Peyer's patch (tissue), 4 donors: Measurements from ENCODE around the gene MKRN2OS. TPM values are rescaled to one million over a fixed set of nuclear protein-coding genes. Genes with fewer than 3 reads are reported as not detected.

ENCODE experiments used
- DNase-seq, 3 donors: peaks; one replicate each; pipeline ENCODE4 v3.0.0-alpha.2; 2017 to 2019
- H3K27ac ChIP-seq, 4 donors: fragments of 200-600 bp; sonication (generic); one replicate each; pipeline ENCODE4 v1.5.1; 2016 to 2019
- H3K27me3 ChIP-seq, 2 donors: fragments of 200-600 bp; sonication (generic); one replicate each; pipeline ENCODE4 v1.5.1; 2019
- H3K36me3 ChIP-seq, 3 donors: fragments of 200-600 bp; sonication (generic); one replicate each; pipeline ENCODE4 v1.5.1; 2016 to 2019
- H3K4me1 ChIP-seq, 4 donors: fragments of 200-600 bp; sonication (generic); one replicate each; pipeline ENCODE4 v1.5.1; 2016 to 2019
- H3K4me3 ChIP-seq, 4 donors: fragments of 200-600 bp; sonication (generic); 1 replicate in 3 of 4; 2 replicates in 1 of 4; pipeline ENCODE4 v1.5.1; 2016 to 2019; ENCODE audit warnings: mild to moderate bottlenecking in 1 of 4
- H3K9me3 ChIP-seq, 4 donors: fragments of 200-600 bp; sonication (generic); one replicate each; pipeline ENCODE4 v1.5.1; 2016 to 2019; ENCODE audit warnings: mild to moderate bottlenecking in 1 of 4
- POLR2A ChIP-seq, 2 donors: fragments of 450-650 bp; IDR thresholded peaks; one replicate each; pipeline ENCODE4 v1.5.1; 2017; ENCODE audit warnings: antibody characterized with exemption in 2 of 2, mild to moderate bottlenecking in 2 of 2, moderate library complexity in 2 of 2
- small RNA-seq, 2 donors: library from RNA; depleted of rRNA; stranded (forward); fragments of <200 nt; gene quantifications; one replicate each; pipeline ENCODE3, GENCODE V24; 2016
- total RNA-seq, 4 donors: library from RNA; depleted of rRNA; stranded (reverse); fragments of >200 nt; gene quantifications; one replicate each; pipeline ENCODE4 v1.1.0, GENCODE V29; 2016
- TF ChIP-seq, protein P1 (sequence below), 6 experiments: fragments of 450-650 bp in 4 of 6; fragments of 200-600 bp in 2 of 6; sonication (generic) in 1 of 6; IDR thresholded peaks; one replicate each; pipeline ENCODE4 v1.5.1; 2017 to 2019; ENCODE audit warnings: antibody characterized with exemption in 6 of 6, mild to moderate bottlenecking in 3 of 6, moderate library complexity in 1 of 6

Gene MKRN2OS
- total RNA-seq, 4 donors from 2014 or later = 6.6 to 17.2 (median 9.6) TPM

DNA sequence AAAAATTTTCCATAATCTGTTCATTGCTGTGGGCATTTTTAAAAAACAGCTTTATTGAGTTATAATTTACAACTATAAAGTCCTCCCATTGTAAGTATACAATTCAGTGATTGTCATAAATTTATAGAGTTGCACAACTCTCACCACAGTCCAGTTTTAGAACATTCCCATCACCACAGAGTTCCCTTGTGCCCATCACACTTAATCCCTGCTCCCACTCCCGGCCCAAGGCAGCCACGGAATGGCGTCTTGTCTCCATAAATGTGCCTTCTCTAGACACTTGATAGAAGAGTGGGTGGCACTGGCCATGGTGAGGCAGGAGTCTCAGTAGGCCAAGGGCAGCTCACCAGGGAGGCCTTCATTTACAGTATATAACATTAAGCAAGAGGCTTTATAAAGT lies 54.8 kb downstream of the MKRN2OS start:
- Histone ChIP-seq H3K9me3 (no peaks in the 10 kb centered on the region), H3K4me1 (peaks cover 0 to 5% (median 0%) of the 10 kb centered on the region in 4 donors), H3K27ac (no peak overlapping the region), H3K36me3 (no peaks in the 10 kb centered on the region), H3K4me3 (no peak overlapping the region), H3K27me3 (no peaks in the 10 kb centered on the region)
- no peak for TF ChIP-seq POLR2A (IDR thresholded peaks at IDR 0.05)
- TF ChIP-seq, protein P1, sequence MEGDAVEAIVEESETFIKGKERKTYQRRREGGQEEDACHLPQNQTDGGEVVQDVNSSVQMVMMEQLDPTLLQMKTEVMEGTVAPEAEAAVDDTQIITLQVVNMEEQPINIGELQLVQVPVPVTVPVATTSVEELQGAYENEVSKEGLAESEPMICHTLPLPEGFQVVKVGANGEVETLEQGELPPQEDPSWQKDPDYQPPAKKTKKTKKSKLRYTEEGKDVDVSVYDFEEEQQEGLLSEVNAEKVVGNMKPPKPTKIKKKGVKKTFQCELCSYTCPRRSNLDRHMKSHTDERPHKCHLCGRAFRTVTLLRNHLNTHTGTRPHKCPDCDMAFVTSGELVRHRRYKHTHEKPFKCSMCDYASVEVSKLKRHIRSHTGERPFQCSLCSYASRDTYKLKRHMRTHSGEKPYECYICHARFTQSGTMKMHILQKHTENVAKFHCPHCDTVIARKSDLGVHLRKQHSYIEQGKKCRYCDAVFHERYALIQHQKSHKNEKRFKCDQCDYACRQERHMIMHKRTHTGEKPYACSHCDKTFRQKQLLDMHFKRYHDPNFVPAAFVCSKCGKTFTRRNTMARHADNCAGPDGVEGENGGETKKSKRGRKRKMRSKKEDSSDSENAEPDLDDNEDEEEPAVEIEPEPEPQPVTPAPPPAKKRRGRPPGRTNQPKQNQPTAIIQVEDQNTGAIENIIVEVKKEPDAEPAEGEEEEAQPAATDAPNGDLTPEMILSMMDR (IDR thresholded peaks at IDR 0.05) = no peak
- no peak for DNase-seq

DNA sequence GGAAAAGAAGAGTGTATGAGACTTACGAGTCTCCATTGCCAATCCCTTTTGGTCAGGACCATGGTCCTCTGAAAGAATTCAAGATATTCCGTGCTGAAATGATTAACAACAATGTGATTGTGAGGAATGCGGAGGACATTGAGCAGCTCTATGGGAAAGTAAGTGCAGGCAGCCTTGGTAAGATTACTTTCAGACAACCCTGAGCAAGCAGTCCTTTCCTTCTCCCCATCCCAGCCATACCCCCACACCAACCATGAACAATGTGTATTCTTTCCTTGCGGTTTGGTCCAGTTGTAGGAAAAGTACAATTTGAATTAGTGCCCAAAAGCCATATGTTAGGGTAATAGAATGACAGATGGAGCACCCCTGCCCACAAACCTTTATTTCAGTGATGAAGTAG lies 55.5 kb downstream of the MKRN2OS start:
- H3K4me1 ChIP-seq = peaks cover 0 to 12% (median 3%) of the 10 kb centered on the region in 4 donors
- no peak overlapping the region for H3K4me3 ChIP-seq
- no peaks in the 10 kb centered on the region for H3K9me3 ChIP-seq
- no peak for DNase-seq
- no peak overlapping the region for H3K27ac ChIP-seq
- no peak for TF ChIP-seq POLR2A (IDR thresholded peaks at IDR 0.05)
- TF ChIP-seq, protein P1 (IDR thresholded peaks at IDR 0.05) = no peak
- H3K27me3 ChIP-seq = no peaks in the 10 kb centered on the region
- H3K36me3 ChIP-seq = no peaks in the 10 kb centered on the region

Small RNAs within 50 kb of the gene (small RNA-seq; reads per million reads assigned to genes)
- 0 reads per million in 2 donors for gene RF00017
- gene RNA5SP123 = 0 to 0.06 reads per million in 2 donors
- 0 reads per million in 2 donors for gene RNU6-377P

Other genes with a start within 250 kb of the MKRN2OS start
- gene TSEN2, start 61.0 kb downstream of the MKRN2OS start, total RNA-seq = 10 to 100 TPM in 3 of 4 donors, 1 to 10 TPM in 1; 8.1 to 39.9 (median 32.6) TPM
- gene MKRN2, start 11.6 kb upstream of the MKRN2OS start, total RNA-seq = 10 to 100 TPM; 21.5 to 28.9 (median 23.6) TPM
- gene RAF1, start 118.6 kb upstream of the MKRN2OS start, total RNA-seq = 100 to 1,000 TPM; 121 to 133 (median 126) TPM
- gene TMEM40, start 213.8 kb upstream of the MKRN2OS start, total RNA-seq = not detected